NCI-H1694 treated with DMSO at 0.1 percent for 48 hours (cell line): ENCODE data around the gene GRAMD1A.
"Not testable (repeated sequence)": the region's sequence is repeated elsewhere in the genome, so short reads cannot be mapped to it uniquely, and the experiment has no call there.

Experiments
- DNase-seq: peaks from one replicate; lab custom pipeline; 2025; lab: John Stamatoyannopoulos, UW

Gene GRAMD1A

DNA sequence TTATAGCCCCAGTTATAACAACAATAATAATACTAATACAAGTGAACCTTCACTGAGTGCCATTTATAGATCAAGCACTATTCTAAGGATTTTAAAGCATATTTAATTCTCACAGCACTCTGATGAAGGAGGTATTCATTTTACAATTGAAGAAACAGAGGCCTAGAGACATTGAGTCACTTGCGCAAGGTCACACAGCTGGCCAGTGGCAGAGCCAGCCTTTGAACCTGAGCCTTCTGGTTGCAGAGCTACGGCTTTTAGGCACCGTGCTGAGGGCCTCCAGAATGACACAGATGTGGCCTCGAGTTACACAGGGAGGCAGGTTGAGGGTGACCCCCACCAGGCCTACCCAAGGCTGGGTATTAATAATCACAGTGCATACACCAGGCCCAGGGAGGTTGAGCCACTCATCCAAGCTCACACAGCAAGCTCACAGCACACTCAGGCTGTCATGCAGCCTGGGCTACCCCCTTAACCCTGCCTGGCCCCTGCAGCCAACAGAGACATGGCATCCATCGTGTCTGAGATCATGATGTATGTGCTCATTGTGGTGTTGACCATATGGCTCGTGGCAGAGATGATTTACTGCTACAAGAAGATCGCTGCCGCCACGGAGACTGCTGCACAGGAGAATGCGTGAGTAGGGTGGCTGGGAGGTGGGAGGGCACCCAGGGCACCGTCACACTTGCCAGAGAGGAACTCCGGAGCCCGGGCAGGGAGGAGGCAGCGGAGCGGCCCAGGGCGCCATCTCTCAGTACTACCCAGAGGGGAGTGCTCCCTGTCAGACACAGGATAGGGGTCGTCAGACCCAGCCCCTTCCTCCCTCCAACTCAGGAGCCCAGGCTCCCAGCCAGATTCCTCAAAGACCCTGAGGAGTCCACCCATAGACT lies 38.7 kb downstream of the GRAMD1A start:
- peak; percentile 88 for DNase-seq

DNA sequence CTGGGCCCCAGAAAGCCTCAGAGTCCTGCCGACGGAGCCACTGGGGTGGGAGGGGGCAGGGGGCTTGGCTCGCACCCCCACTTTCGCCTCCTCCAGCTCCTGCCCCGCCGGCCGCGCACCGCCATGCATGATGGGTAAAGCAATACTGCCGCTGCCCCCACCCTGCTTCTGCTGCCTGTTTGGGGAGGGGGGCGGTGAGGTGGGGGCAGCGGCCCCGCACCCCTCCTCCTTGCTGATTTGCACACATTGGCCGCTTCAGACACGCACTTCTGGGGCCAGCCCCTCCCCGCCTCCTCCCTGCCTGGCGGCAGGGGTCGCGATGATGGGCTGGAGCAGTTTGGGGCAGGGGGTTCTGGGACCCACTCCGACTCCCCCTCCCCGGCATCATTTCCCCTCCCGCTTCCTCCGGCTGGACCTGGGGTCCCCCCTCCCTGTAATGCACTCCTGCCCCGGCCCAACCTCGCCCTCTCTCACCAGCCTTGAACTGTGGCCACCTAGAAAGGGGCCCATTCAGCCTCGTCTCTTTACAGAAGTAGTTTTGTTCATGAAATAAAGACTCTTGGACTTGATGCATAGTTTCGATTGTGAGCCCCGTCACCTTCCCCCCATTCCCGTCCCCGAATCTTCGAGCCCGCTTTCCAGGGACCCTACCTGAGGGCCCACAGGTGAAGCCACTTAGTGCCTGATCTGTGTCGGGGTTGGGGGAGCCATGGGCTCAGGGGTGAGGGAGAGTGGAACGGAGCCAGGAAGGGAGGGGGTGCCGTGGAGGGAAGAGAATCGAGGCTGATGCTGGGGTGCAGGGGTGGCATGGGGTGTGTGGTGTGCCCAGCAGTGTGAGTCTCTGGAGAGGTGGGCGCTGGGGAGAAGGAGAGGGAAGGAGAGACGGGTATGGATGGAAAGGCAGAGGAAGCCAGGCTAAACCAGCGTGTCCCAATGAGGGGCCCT lies 40.0 kb downstream of the GRAMD1A start:
- DNase-seq = no peak

DNA sequence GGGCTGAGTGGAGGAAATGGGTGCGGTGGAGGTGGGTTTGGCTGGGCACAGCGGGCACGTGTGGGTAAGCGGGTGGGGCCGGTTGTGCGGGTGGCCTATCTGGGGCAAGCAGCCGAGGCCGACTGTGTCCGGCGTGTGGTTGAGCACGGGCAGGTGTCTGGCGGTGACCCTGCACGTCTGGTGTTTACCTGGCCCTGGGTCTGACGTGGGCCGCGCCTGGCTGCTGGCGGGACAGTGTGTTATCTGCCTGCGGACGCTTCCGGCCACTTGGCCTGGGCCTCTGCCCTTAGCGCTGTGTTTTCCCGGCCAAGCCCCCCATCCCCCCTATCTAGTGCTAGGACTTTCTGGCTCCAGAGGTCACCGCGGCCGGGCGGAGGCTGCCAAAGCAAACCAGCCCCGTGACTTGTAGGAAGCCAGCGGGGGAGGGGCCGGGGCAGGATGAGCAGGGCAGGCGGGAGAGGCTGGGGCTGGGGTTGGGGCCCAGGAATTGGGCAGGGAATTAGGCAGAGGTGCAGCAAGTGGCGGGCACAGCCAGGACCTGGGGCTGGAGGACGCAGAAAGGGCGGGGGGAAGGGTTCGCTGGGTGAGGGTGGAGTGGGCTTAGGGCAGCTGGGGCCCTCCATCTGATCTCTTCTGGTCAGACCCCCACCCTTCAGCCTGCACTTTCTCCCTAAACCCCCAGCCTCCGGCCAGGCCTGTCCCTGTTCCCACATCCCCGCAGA lies 40.9 kb downstream of the GRAMD1A start:
- no peak for DNase-seq

DNA sequence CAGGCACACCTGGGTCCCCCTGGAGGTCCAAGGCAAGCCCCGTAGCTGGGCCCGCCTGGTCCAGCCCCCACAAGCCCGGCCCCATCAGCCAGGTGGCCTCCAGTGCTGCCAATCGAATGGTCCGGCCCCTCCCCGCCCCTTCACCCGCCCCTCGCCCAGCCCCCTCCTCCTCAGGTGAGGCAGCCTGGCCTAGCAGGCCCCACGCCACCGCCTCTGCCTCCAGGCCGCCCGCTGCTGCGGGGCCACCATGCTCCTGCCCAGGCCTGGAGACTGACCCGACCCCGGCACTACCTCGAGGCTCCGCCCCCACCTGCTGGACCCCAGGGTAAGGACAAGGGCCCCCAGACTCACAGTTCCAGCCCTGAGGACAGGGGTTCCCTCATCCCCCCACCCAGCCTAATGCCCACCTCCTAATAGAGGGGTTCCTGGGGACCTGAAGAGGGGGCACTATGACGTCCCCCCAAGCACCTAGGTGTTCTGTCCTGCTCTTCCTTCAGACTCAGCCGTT lies 41.5 kb downstream of the GRAMD1A start, which contains the start of gene HPN:
Gene HPN, plus strand, starts transcription at position 174 of the 508 bp plus-strand sequence. CDS start 786 bp downstream, outside the sequence.
- no peak for DNase-seq

DNA sequence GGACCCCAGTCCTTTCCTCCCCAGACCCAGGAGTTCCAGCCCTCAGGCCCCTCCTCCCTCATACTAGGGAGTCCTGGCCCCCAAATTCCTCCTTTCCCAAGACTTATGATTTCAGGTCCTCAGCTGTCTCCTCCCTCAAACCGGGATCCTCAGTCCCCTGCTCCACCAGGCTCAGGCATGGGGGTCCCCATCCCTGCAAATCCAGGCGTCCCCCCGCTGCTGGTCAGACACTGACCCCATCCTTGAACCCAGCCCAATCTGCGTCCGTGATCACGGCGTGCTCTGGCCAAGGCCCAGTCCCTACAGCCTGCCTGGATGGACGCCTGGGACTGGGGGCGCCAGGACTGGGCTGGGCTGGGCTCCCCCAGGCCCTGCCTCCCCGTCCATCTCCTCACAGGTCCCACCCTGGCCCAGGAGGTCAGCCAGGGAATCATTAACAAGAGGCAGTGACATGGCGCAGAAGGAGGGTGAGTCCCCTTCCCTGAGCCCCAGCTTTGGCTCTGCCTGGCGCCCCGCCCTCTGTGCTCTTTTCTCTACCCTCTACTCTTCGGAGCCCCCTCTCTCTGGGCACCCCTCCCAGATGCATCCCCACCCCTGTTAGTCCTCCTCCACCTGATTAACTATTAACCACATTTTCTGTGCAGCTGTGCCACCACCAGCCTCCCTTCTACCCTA lies 42.1 kb downstream of the GRAMD1A start:
- no peak for DNase-seq

DNA sequence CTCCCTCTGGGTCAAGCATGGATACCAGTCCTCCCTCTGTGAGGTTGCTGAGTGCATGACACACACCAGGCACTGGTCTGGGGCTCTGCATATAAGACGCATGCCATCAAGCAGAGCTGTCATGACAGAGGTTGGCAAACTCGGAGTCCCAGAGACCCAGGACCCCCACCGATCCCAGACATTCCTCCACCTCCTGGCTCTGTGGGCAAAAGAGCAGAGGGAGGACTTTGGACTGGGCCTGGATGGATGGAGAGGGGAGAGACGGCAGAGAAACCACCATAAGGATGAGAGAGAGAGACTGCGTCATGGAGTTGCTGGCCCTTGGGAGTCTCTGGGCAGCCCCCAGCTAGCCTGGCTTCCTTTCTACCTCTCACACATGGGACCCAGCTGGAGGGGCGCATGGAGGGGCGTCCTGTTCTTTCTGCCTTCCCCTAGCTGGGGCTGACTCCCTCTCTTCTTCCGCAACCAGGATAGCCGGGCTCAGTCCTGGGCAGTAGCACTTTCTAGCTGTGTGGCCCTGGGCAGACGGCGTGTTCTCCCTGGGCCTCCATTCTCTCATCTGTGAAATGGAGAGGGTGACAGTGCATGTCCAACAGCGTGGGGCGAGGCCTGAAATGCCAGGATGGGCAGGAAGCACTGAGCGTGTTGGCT lies 43.0 kb downstream of the GRAMD1A start:
- no peak for DNase-seq

DNA sequence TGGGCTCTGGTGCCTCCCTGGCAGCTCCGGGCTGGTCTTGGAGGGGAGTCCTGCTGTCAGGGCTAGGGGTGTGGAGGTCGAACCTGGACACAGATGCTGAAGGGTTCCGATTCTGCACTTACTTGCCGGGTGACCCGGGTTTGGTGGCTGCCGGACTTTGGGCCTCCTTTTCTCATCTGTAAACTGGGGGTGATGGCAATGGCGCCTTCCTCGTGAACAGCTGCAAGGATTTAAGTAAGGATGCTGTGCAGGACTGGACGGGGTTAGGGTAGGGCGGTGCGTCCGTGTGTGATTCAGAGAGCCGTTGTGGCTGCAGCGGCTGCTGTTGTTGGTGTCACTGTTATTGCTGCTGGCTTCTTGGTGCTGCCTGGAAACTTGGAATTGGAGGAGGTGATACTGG lies 43.8 kb downstream of the GRAMD1A start:
- no peak for DNase-seq

DNA sequence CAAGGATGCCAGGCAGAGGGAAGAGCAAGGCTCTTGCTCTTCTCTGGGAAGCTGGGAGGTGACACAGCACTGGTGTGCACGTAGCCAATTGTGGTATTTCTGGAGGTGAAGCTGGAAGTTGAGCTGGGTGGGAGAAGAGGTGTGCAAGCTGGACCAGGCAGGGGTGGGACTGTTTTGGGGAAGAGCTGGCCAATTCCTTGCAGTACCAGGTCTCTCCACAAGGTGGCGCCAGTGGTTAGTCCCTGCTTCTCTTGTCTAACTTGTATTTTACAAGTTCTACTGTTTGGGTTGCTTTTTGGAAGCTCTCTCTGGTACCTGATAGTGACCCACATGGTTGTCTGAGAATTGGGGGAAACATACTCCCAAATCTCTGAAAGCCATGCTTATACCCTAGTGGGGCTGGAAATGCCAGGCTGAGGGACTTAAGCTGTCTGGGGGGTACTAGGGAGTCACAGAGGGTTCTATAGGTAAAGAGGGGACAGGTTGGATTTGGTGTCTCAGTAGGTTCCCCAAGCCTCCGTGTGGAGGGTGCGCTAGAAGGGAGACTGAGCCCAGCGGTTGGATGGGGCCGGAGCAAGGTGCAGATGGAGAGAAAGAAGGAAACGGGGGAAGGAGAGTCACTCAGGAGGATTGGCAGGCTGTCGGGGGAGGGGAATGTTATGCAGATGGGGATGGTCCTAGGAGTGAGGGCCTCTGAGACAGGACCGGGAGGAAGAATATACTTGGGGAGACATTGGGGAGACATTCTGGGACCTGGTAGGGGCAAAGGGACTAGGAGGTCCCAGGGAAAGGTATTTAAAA lies 44.4 kb downstream of the GRAMD1A start:
- peak; percentile 54 for DNase-seq

DNA sequence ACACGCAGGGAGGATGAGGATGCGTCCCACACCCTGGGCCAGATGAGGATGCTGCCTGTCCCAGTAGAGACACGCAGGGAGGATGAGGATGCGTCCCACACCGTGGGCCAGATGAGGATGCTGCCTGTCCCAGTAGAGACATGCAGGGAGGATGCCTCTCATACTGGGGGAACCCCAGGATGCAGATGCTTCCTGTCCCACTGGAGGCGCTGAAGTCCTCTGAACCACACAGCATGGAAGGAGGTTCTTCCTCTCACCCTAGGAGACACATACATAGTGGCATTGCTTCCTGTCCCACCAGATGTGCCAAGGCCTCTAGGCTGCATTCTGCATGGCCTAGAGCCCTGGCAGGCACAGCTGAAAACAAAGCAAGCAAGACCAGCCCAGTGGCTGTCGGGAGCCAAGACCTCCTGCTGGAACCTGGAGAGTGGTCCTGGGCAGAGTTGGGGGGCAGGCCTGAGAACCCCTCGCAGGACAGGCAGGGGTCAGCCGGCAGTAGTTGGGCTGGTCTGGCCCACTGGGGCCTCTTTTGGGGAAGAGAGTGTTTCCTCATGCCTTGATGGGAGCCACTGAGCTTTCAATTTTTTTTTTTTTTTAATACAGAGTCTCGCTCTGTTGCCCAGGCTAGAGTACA lies 45.7 kb downstream of the GRAMD1A start:
- peak; percentile 74 for DNase-seq

DNA sequence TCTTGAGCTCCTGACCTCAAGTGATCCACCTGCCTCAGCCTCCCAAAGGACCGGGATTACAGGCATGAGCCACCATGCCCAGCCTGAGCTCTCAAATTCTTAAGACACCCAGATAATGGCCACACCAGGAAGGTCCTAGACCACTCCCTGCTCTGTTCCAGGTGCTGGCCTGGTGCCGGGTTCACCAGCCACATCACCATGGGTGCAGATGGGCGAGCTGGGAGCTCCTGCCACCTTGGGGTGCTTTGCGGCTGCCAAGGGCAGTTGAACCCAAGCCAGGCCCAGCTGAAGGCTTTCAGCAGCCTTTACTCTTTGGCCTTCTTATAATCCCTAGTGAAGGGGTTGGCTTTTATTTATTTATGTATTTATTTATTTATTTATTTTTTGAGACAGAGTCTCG lies 46.3 kb downstream of the GRAMD1A start:
- DNase-seq = no peak

DNA sequence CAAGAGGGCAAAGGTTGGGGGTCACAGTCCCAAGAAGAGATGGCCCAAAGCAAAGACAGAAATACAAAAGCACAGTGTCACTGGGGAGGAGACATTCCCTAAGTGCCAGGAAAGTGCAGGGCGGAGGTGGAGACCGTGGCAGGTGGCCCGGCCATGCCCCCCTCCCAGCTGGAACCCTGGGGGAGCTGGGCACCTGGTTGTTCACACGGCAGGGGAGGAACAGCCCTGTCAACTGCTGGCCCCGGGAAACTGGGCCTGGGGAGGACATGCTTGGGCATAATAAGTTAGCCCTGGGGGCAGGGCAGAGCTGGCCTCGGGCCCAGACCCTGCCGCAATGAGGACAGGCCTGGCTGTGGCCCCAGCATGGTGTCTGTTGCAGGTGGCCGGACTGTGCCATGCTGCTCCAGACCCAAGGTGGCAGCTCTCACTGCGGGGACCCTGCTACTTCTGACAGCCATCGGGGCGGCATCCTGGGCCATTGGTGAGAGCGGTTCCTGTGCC lies 48.8 kb downstream of the GRAMD1A start:
- no peak for DNase-seq

DNA sequence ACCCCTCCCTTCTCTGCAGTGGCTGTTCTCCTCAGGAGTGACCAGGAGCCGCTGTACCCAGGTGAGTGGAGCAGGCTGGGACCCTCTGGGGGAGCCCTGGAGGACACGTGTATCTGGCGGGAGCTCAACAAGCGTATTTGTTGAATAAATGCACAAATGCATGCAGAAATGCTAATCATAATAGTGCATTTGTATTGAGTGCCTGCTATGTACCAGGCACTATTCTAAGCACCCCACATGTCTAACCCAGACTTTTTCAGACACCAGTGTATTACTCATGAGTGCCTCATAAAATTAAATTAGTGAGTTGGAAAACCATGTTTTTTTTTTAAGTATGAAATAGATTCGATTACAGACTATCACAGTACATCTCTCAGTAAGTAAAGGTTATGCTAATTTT lies 49.3 kb downstream of the GRAMD1A start:
- no peak for DNase-seq

DNA sequence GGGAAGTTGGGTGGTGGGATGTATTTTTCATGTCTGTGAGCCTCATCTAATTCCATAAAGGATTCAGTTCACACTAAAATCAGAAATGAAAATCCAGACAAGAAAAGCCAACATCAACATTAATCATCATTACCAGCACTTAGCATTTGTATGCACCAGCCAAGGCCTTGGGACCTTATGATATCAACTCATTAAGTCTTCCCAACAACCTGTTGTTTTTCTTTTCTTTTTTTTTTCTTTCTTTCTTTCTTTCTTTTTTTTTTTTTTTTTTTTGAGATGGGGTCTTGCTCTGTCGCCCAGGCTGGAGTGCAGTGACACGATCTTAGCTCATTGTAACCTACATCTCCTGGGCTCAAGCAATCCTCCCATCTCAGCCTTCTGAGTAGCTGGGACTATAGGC lies 50.5 kb downstream of the GRAMD1A start:
- DNase-seq = not testable (repeated sequence)

DNA sequence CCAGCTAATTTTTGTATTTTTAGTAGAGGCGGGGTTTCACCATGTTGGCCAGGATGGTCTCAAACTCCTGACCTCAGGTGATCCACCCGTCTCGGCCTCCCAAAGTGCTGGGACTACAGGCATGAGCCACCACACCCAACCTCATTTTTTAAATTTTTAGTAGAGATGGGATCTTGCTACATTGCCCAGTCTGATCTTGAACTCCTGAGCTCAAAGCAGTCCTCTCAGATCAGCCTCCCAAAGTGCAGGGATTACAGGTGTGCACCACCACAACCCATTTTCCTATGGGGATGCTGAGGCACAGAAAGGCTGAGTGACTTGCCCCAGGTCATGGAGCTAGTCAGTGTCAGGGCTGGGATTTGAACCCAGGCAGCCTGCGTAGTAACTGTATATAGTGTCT lies 51.1 kb downstream of the GRAMD1A start:
- DNase-seq = not testable (repeated sequence)

DNA sequence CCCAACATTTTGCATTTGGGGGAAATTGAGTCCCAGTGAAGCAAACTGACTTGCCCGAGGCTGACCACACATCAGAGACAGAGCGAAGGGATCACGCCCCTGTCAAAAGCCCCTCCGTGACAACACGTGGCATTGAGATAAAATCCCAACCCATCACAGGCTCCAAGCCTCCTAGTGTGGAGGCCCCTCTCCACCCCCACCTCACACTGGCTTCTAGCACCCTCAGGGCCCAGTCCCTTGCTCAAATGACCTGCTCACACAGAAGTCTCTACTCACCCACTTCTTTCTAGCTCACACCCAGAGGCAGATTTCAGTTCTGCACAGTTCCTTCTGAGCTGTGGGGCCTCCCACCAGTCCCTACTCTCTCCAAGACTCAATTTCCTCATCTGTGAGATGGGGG lies 51.7 kb downstream of the GRAMD1A start:
- DNase-seq = no peak

DNA sequence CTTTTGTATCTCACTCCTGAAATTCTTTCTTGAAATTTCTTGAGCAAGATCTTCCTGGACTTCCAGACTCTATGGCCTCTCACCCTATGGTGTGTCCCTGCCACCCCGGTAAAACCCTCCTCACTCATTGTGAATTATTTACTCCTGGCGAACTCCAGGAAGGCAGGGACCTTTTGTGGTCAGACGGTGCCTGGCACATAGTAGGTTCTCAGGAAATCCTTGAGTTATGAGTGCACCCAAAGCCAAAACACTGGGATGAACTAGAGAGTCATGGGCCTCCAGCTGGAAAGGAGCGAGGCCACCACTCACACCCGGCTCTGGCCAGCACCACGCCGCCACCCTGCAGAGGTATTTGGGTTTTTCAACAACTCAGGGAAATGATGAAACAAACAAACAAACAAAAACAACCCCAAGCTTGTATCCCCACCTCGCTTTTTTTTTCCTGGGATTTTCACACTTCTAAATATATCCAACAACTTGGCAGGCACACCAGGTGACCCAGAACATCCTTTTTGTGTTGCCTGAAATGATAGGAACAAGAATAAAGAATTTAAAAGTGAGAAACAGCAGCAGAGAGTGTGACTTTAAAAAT lies 52.6 kb downstream of the GRAMD1A start:
- DNase-seq = no peak

DNA sequence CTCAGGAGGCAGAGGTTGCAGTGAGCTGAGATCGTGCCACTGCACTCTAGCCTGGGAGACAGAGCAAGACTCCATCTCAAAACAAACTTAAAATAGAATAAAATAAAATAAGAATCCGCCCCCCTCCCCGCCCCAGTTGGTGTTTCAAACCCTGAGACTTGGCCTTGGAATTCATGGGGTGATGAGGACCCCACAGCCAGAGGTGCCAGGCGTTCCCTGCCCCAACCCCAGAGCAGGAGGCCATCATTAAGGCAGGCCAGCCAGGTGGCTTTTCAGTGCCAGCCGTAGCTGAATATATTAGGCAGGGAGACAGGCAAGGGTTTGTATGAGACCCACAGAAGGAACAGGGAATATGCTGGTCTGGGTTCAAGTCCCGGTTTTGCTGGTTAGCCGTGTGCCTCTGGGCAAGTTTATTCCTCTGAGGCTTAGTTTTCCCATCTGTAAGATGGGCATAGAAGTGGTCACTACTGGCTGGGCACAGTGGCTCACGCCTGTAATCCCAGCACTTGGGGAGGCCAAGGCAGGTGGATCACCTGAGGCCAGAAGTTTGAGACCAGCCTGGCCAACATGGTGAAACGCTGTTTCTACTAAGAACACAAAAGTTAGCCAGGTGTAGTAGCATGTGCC lies 53.7 kb downstream of the GRAMD1A start:
- DNase-seq = no peak

DNA sequence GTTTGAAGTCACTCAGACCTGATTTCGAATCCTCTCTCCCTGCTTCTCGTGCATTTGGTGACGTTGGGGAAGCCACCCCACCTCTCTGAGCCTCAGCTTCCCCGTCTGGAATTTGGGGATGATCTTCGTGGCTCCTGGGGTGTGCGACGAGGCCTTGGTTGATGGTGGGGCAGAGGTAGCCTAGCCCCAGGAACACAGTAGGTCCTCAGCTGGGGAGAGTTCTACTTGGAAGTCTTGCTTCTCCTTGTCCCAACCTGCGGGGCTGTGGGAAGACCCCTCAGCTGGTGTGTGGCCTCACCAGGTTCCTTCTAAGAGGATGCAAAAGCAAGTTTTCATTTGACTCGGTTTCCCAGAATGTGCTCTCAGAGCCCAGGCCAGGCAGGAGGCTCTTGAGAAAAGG lies 54.5 kb downstream of the GRAMD1A start:
- no peak for DNase-seq
